K562 (cell line): ENCODE measurements around the gene BPTF. TPM values are rescaled to one million over a fixed set of nuclear protein-coding genes. Genes with fewer than 3 reads are reported as not detected.

Experiments
- ELF2 ChIP-seq: fragments of 250-450 bp; sonication (Bioruptor Pico); IDR thresholded peaks from 2 replicates; pipeline ENCODE4 v1.5.0; 2021; ENCODE audit warnings: mild to moderate bottlenecking
- GATAD2B ChIP-seq: fragments of 450-650 bp; IDR thresholded peaks from 2 replicates; pipeline ENCODE4 v1.6.1; 2017; ENCODE audit warnings: mild to moderate bottlenecking, borderline replicate concordance
- ILF3 ChIP-seq: fragments of 450-650 bp; IDR thresholded peaks from 2 replicates; pipeline ENCODE4 v1.6.1; 2018; ENCODE audit warnings: antibody characterized with exemption, mild to moderate bottlenecking, moderate library complexity, borderline replicate concordance
- NBN ChIP-seq: fragments of 450-650 bp; IDR thresholded peaks from 2 replicates; pipeline ENCODE4 v1.6.1; 2016; ENCODE audit warnings: low read depth, mild to moderate bottlenecking
- PCBP2 ChIP-seq: fragments of 200-400 bp; formaldehyde crosslinking; IDR thresholded peaks from 2 replicates; pipeline ENCODE4 v1.6.1; 2018; ENCODE audit warnings: low read length, low read depth, mild to moderate bottlenecking, moderate library complexity; ENCODE audit not compliant: poor library complexity, severe bottlenecking
- SMARCB1 ChIP-seq: IDR thresholded peaks from 2 replicates; pipeline ENCODE4 v1.6.1; 2011; ENCODE audit warnings: improper control_type of control experiment, low read depth; ENCODE audit not compliant: insufficient read length
- TRIM28 ChIP-seq: fragments of 450-650 bp; IDR thresholded peaks from 2 replicates; pipeline ENCODE4 v1.6.1; 2017
- ZNF584 ChIP-seq: fragments of 200-800 bp; sonication (Bioruptor generic); IDR thresholded peaks from 2 replicates; pipeline ENCODE4 v1.6.1; 2016; ENCODE audit warnings: low read depth, mild to moderate bottlenecking, missing genetic modification characterization, missing compliant biosample characterization
- polyA plus RNA-seq, 8 experiments: library from polyadenylated mRNA; depleted of rRNA in 4 of 8; stranded (reverse) in 5 of 8; unstranded in 3 of 8; fragments of >200 nt; fragmentation: Nextera tagmentation in 2 of 8; fragmentation: Illumina TruSeq in 1 of 8; extraction: Ambion mirVana in 2 of 8; extraction: Trizol in 1 of 8; gene quantifications; 2 replicates each; pipeline versions ENCODE4 v1.2.1 to v1.2.3, GENCODE V29; 2011 to 2014; ENCODE audit warnings: inconsistent platforms in 1 of 8, missing spikeins in 1 of 8
- total RNA-seq, 7 experiments: library from RNA; depleted of rRNA in 6 of 7; stranded (reverse); fragments of >200 nt in 6 of 7; fragmentation: Illumina TruSeq in 2 of 7; extraction: Trizol in 2 of 7; gene quantifications; 2 replicates each; pipeline versions ENCODE4 v1.2.1 to v1.2.3, GENCODE V29; 2011 to 2021; ENCODE audit warnings: low replicate concordance in 1 of 7
- TF ChIP-seq, protein P1 (sequence below), 2 experiments: fragments of 450-650 bp; formaldehyde crosslinking in 1 of 2; IDR thresholded peaks; 2 replicates each; pipeline versions ENCODE4 v1.4.0 to v1.6.1; 2014 to 2020; ENCODE audit warnings: mild to moderate bottlenecking in 2 of 2, borderline replicate concordance in 1 of 2, low read depth in 1 of 2
- TF ChIP-seq, protein P2 (sequence below), 2 experiments: fragments of 450-650 bp; conservative IDR thresholded peaks; 2 replicates each; pipeline ENCODE4 v1.6.1; 2017; ENCODE audit warnings: mild to moderate bottlenecking in 2 of 2, moderate library complexity in 2 of 2
- TF ChIP-seq, protein P3 (sequence below): IDR thresholded peaks from 2 replicates; pipeline ENCODE4 v1.6.1; 2011; ENCODE audit warnings: borderline replicate concordance, low read depth, mild to moderate bottlenecking, moderate library complexity, low read length; ENCODE audit not compliant: insufficient read depth, poor library complexity, severe bottlenecking
- TF ChIP-seq, protein P4 (sequence below), 2 experiments: fragments of 450-650 bp; IDR thresholded peaks; 2 replicates each; pipeline ENCODE4 v1.6.1; 2016

Gene BPTF
- total and polyA plus RNA-seq, 9 of the 15 experiments (the other 6 are each of a cell fraction or from before 2014, with no cell fraction given): 12.5 to 52.1 (median 26.9) TPM

DNA sequence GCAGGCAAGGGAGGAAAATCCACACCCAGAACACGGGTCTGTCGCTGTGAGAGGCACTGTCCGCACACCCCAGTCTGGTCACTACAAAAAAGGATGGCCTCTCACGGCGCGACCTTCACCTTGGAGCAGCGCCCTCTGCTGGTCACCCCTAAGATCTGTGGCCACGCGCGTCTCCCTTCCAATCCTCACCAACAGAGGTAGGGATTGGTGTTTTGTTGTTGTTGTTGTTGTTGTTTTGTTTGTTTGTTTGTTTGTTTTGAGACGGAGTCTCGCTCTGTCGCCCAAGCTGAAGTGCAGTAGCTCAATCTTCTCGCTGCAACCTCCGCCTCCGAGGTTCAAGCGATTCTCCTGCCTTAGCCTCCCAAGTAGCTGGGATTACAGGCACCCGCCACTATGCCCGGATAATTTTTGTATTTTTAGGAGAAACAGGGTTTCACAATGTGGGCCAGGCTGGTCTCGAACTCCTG lies 185.9 kb downstream of the BPTF start (continued):
- TF ChIP-seq, protein P1, sequence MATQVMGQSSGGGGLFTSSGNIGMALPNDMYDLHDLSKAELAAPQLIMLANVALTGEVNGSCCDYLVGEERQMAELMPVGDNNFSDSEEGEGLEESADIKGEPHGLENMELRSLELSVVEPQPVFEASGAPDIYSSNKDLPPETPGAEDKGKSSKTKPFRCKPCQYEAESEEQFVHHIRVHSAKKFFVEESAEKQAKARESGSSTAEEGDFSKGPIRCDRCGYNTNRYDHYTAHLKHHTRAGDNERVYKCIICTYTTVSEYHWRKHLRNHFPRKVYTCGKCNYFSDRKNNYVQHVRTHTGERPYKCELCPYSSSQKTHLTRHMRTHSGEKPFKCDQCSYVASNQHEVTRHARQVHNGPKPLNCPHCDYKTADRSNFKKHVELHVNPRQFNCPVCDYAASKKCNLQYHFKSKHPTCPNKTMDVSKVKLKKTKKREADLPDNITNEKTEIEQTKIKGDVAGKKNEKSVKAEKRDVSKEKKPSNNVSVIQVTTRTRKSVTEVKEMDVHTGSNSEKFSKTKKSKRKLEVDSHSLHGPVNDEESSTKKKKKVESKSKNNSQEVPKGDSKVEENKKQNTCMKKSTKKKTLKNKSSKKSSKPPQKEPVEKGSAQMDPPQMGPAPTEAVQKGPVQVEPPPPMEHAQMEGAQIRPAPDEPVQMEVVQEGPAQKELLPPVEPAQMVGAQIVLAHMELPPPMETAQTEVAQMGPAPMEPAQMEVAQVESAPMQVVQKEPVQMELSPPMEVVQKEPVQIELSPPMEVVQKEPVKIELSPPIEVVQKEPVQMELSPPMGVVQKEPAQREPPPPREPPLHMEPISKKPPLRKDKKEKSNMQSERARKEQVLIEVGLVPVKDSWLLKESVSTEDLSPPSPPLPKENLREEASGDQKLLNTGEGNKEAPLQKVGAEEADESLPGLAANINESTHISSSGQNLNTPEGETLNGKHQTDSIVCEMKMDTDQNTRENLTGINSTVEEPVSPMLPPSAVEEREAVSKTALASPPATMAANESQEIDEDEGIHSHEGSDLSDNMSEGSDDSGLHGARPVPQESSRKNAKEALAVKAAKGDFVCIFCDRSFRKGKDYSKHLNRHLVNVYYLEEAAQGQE (IDR thresholded peaks at IDR 0.05; ENCODE audit: borderline replicate concordance): peak; percentile 45; the same call in 1 of the 2 replicates
- TF ChIP-seq, protein P1 (CRISPR knock-in tag; IDR thresholded peaks at IDR 0.05; ENCODE audit: low read depth): no peak
- TF ChIP-seq TRIM28 (peak; percentile 73; the same call in 1 of the 2 replicates), SMARCB1 (no peak), NBN (peak; percentile 20; the same call in 1 of the 2 replicates), ELF2 (CRISPR knock-in tag) (no peak), ZNF584 (CRISPR knock-in tag) (no peak), GATAD2B (no peak), PCBP2 (no peak), ILF3 (no peak)
- TF ChIP-seq, protein P2, sequence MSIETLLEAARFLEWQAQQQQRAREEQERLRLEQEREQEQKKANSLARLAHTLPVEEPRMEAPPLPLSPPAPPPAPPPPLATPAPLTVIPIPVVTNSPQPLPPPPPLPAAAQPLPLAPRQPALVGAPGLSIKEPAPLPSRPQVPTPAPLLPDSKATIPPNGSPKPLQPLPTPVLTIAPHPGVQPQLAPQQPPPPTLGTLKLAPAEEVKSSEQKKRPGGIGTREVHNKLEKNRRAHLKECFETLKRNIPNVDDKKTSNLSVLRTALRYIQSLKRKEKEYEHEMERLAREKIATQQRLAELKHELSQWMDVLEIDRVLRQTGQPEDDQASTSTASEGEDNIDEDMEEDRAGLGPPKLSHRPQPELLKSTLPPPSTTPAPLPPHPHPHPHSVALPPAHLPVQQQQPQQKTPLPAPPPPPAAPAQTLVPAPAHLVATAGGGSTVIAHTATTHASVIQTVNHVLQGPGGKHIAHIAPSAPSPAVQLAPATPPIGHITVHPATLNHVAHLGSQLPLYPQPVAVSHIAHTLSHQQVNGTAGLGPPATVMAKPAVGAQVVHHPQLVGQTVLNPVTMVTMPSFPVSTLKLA (conservative IDR thresholded peaks at IDR 0.05): no peak
- TF ChIP-seq, protein P3, sequence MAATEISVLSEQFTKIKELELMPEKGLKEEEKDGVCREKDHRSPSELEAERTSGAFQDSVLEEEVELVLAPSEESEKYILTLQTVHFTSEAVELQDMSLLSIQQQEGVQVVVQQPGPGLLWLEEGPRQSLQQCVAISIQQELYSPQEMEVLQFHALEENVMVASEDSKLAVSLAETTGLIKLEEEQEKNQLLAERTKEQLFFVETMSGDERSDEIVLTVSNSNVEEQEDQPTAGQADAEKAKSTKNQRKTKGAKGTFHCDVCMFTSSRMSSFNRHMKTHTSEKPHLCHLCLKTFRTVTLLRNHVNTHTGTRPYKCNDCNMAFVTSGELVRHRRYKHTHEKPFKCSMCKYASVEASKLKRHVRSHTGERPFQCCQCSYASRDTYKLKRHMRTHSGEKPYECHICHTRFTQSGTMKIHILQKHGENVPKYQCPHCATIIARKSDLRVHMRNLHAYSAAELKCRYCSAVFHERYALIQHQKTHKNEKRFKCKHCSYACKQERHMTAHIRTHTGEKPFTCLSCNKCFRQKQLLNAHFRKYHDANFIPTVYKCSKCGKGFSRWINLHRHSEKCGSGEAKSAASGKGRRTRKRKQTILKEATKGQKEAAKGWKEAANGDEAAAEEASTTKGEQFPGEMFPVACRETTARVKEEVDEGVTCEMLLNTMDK: peak; percentile 18
- TF ChIP-seq, protein P4, sequence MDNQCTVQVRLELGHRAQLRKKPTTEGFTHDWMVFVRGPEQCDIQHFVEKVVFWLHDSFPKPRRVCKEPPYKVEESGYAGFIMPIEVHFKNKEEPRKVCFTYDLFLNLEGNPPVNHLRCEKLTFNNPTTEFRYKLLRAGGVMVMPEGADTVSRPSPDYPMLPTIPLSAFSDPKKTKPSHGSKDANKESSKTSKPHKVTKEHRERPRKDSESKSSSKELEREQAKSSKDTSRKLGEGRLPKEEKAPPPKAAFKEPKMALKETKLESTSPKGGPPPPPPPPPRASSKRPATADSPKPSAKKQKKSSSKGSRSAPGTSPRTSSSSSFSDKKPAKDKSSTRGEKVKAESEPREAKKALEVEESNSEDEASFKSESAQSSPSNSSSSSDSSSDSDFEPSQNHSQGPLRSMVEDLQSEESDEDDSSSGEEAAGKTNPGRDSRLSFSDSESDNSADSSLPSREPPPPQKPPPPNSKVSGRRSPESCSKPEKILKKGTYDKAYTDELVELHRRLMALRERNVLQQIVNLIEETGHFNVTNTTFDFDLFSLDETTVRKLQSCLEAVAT (IDR thresholded peaks at IDR 0.05): no peak
